Activated T-helper 1 cell treated with anti-CD3 and anti-CD28 coated beads, Interleukin-2, amount 50 U/mL, for 16 hours (primary cell): ENCODE measurements around the gene TRIP10.
"Not testable (repeated sequence)": the region's sequence is repeated elsewhere in the genome, so short reads cannot be mapped to it uniquely, and the experiment has no call there.

Experiments
- DNase-seq, 2 donors: peaks; one replicate each; pipeline ENCODE4 v3.0.0-alpha.2; 2020; ENCODE audit warnings: low read depth in 1 of 2, low spot score in 1 of 2

TRIP10 gene

GRCh38 chr19:6793973-6794372 is 54.5 kb downstream of the TRIP10 start:
- no peak for DNase-seq

- DNase-seq: no peak
These were observed 55.4 kb downstream of the TRIP10 start for GRCh38 chr19:6794686-6795431.

GRCh38 chr19:6796278-6796677 is 56.8 kb downstream of the TRIP10 start:
- DNase-seq: no peak

GRCh38 chr19:6797646-6798045 is 58.2 kb downstream of the TRIP10 start:
- DNase-seq: no peak

- DNase-seq: not testable (repeated sequence)
These were observed 60.8 kb downstream of the TRIP10 start for GRCh38 chr19:6800160-6800790.

- DNase-seq: peak in 1 of 2 donors; percentile 3
These were observed 61.6 kb downstream of the TRIP10 start for GRCh38 chr19:6800991-6801484.
